Measurements from ENCODE around the gene MCF2.

MCF2 gene

DNA sequence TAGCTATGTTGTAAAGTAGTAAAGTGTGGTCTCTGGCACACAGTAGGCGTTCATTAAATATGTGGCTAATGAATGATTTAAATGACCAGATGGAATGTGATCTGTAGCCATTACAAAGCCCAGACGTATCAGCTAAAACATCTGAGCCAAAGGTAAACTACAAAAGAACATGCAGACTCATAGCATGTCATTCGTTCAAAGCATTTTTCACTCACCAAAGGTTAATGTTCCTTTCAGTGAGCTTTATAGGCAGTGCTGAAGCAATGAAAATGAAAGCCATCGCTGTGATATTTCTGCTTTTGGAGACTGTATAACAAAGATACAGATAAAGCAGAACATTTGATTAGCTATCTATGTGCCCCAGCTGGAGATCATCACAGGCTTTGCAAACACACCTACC, 126.9 kb downstream of the MCF2 start:
- Histone ChIP-seq H3K9ac (ENCODE audit: low read depth, low read length) (no peak overlapping the region), H3K9me3 (ENCODE audit: control insufficient read depth, insufficient read depth, low read length) (no peaks in the 10 kb centered on the region), H3K27me3 (ENCODE audit: control insufficient read depth, insufficient read depth, low read length) (no peaks in the 10 kb centered on the region), H3K36me3 (ENCODE audit: control insufficient read depth, insufficient read depth, low read length) (no peaks in the 10 kb centered on the region), H3K4me3 (ENCODE audit: low read depth, low read length) (no peak overlapping the region), H3K4me1 (ENCODE audit: control insufficient read depth, insufficient read depth, low read length) (no peaks in the 10 kb centered on the region)

DNA sequence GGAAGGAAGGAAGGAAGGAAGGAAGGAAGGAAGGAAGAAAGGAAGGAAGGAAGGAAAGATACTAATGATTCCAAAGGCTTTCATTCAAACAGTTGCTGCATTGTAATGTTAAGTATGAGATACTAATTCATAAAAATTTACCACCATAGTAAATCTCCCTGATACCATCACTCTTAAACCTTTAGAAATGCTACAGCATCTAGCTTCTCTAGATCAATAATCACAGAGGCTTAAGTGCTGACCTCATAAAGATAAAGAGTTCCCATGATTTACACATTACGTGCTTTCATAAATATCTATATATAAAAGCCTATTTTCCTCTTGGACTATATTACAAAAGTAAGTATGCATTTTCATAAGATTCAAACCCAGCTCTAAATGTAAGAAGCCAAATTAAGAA, 141.0 kb downstream of the MCF2 start:
- Histone ChIP-seq H3K9me3 (ENCODE audit: control insufficient read depth, insufficient read depth, low read length) (no peaks in the 10 kb centered on the region), H3K36me3 (ENCODE audit: control insufficient read depth, insufficient read depth, low read length) (no peaks in the 10 kb centered on the region), H3K4me3 (ENCODE audit: low read depth, low read length) (no peak overlapping the region), H3K9ac (ENCODE audit: low read depth, low read length) (no peak overlapping the region), H3K4me1 (ENCODE audit: control insufficient read depth, insufficient read depth, low read length) (no peaks in the 10 kb centered on the region), H3K27me3 (ENCODE audit: control insufficient read depth, insufficient read depth, low read length) (no peaks in the 10 kb centered on the region)

DNA sequence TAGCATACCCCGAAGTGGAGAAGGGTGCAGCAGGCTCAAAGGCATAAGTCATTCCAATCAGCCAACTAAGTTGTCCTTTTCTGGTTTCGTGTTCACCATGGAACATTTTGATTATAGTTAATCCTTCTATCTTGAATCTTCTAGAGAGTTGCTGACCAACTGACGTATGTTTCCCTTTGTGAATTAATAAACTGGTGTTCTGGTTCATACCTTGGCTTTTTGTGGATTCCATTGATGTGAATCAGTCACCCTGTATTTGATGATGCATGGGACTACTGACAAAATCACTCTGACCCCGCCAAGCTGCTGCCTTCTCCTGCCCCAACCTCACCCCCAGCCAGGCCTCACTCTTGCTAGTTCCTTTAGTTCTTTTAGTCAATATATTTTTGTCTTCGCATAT, 144.7 kb downstream of the MCF2 start:
- Histone ChIP-seq H3K27me3 (ENCODE audit: control insufficient read depth, insufficient read depth, low read length) (no peaks in the 10 kb centered on the region), H3K9ac (ENCODE audit: low read depth, low read length) (no peak overlapping the region), H3K4me3 (ENCODE audit: low read depth, low read length) (no peak overlapping the region), H3K4me1 (ENCODE audit: control insufficient read depth, insufficient read depth, low read length) (no peaks in the 10 kb centered on the region), H3K36me3 (ENCODE audit: control insufficient read depth, insufficient read depth, low read length) (no peaks in the 10 kb centered on the region), H3K9me3 (ENCODE audit: control insufficient read depth, insufficient read depth, low read length) (no peaks in the 10 kb centered on the region)

DNA sequence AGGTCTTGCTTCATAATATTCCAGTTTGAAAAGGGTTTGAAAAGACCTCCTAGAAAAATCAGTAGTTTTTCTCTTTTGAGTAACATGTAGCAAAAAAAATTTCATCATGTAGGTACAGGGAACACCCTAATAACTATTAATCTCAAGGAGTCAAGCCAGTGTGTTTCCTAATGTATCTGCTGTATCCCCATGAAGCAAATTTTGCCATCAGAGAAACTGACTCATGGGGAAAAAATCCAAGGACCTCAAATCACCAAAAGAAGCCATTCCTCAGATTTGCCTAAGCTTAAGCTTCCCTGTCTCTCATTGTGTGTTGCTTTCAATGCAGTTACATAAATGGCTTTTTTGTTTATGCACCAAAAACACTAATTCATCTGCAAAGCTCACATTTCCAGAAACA, 147.7 kb downstream of the MCF2 start:
- Histone ChIP-seq H3K36me3 (ENCODE audit: control insufficient read depth, insufficient read depth, low read length) (no peaks in the 10 kb centered on the region), H3K4me3 (ENCODE audit: low read depth, low read length) (no peak overlapping the region), H3K4me1 (ENCODE audit: control insufficient read depth, insufficient read depth, low read length) (no peaks in the 10 kb centered on the region), H3K9ac (ENCODE audit: low read depth, low read length) (no peak overlapping the region), H3K9me3 (ENCODE audit: control insufficient read depth, insufficient read depth, low read length) (no peaks in the 10 kb centered on the region), H3K27me3 (ENCODE audit: control insufficient read depth, insufficient read depth, low read length) (no peaks in the 10 kb centered on the region)

DNA sequence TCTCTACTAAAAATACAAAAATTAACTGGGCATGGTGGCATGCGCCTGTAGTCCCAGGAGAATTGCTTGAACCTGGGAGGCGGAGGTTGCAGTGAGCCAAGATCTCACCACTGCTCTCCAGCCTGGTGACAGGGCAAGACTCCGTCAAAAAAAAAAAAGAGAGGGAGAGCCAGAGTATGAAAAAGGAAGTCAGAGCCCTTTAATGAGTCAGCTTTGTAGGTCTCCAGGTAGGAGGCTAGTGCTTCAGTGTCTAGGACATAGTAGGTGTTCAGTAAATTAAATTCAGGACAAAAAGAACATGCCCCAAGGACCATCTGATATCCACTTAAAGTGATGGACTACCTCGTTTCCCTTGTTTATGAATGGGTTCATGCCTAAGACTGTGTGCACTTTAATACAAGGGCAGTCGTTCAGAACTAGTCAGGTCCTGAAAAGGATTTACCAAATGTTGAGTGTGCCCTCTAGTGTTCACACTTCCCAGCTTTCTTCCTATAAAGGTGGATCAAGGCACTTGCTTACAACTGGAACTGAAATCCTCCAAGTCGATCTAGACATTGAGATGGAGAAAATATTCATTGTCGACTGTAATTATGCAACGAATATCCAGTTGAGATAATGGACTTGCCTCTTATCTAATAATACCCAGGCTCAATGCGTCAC, 148.5 kb downstream of the MCF2 start:
- Histone ChIP-seq H3K9me3 (ENCODE audit: control insufficient read depth, insufficient read depth, low read length) (no peaks in the 10 kb centered on the region), H3K36me3 (ENCODE audit: control insufficient read depth, insufficient read depth, low read length) (no peaks in the 10 kb centered on the region), H3K4me3 (ENCODE audit: low read depth, low read length) (no peak overlapping the region), H3K9ac (ENCODE audit: low read depth, low read length) (no peak overlapping the region), H3K4me1 (ENCODE audit: control insufficient read depth, insufficient read depth, low read length) (no peaks in the 10 kb centered on the region), H3K27me3 (ENCODE audit: control insufficient read depth, insufficient read depth, low read length) (no peaks in the 10 kb centered on the region)

DNA sequence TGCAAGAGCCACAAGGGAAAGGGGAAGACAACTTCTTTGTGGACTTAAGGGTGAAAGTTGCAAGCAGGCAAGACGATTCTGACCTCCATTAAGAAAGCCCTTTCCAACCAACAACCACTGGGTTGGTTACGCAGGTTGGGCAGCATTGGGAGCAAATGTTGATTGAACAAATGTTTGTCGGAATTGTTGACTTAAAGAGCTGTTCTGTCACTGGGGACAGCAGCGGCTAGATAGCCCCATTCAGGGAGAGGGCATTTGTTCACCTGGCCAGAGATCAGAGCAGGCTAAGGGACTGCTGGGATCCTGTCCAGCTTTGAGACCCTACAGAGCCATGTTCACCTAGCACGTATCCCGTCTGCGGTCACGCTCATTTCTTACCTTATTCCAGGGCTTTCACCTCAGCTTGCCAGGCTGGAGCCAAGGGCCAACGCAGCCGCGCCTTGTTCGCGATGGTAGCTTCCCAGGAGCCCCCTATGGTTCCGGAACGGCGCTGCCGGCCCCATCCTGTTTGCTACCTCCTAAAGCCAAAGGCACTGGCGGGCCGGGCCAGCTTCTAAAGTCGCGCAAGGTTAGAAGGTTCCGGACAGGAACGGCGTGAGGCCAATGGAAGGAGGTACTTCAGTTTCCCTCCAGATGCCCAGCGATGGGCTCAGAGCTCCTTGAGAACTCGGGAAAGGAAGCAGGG, 152.8 kb downstream of the MCF2 start:
- no peak overlapping the region for H3K4me3 ChIP-seq (ENCODE audit: low read depth, low read length)
- no peaks in the 10 kb centered on the region for H3K4me1 ChIP-seq (ENCODE audit: control insufficient read depth, insufficient read depth, low read length)
- H3K36me3 ChIP-seq (ENCODE audit: control insufficient read depth, insufficient read depth, low read length), result no peaks in the 10 kb centered on the region
- H3K9me3 ChIP-seq (ENCODE audit: control insufficient read depth, insufficient read depth, low read length), result no peaks in the 10 kb centered on the region
- no peaks in the 10 kb centered on the region for H3K27me3 ChIP-seq (ENCODE audit: control insufficient read depth, insufficient read depth, low read length)
- no peak overlapping the region for H3K9ac ChIP-seq (ENCODE audit: low read depth, low read length)

DNA sequence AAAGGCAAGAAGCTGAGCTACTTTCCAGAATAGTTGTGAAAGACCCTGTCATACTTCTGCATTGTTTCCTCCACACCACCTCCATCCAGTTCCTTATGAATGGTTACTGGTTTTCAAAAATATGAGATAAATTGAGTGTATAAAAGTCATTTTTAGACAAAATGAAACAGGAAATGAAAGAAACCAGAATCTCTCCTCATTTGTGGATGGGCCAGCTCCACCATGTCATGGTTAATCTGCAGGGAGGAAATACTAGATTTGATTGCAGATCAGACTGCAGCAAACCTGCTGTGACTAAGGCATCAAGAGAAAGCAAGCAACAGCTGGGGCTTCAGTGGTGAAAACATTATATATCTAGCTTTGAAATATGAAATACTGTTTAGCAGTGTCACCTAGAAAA, 153.6 kb downstream of the MCF2 start:
- H3K36me3 ChIP-seq (ENCODE audit: control insufficient read depth, insufficient read depth, low read length), result no peaks in the 10 kb centered on the region
- H3K4me1 ChIP-seq (ENCODE audit: control insufficient read depth, insufficient read depth, low read length), result no peaks in the 10 kb centered on the region
- H3K27me3 ChIP-seq (ENCODE audit: control insufficient read depth, insufficient read depth, low read length), result no peaks in the 10 kb centered on the region
- H3K9ac ChIP-seq (ENCODE audit: low read depth, low read length), result no peak overlapping the region
- H3K4me3 ChIP-seq (ENCODE audit: low read depth, low read length), result no peak overlapping the region
- H3K9me3 ChIP-seq (ENCODE audit: control insufficient read depth, insufficient read depth, low read length), result no peaks in the 10 kb centered on the region

DNA sequence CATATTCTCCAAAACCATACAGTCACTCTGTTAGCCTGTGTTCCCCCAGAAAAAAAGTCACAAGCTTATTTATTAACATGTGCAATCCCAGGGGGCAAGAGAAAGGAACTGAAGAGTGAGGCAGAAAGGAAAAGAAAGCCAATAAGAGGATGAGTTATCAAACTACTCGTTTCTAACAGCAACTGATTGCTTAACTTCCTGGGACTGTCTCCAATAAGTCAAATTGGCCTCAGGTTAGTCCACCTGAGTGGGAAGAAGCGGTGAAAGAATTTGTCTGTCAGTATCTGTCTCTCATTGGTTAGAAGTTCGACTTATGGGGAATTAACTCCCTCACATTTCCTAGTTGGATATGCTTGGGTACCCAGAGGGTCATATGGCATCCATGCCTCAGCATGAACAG, 163.4 kb downstream of the MCF2 start:
- no peak overlapping the region for H3K4me3 ChIP-seq (ENCODE audit: low read depth, low read length)
- no peak overlapping the region for H3K9ac ChIP-seq (ENCODE audit: low read depth, low read length)
- no peaks in the 10 kb centered on the region for H3K4me1 ChIP-seq (ENCODE audit: control insufficient read depth, insufficient read depth, low read length)
- H3K36me3 ChIP-seq (ENCODE audit: control insufficient read depth, insufficient read depth, low read length), result no peaks in the 10 kb centered on the region
- H3K27me3 ChIP-seq (ENCODE audit: control insufficient read depth, insufficient read depth, low read length), result no peaks in the 10 kb centered on the region
- no peaks in the 10 kb centered on the region for H3K9me3 ChIP-seq (ENCODE audit: control insufficient read depth, insufficient read depth, low read length)

DNA sequence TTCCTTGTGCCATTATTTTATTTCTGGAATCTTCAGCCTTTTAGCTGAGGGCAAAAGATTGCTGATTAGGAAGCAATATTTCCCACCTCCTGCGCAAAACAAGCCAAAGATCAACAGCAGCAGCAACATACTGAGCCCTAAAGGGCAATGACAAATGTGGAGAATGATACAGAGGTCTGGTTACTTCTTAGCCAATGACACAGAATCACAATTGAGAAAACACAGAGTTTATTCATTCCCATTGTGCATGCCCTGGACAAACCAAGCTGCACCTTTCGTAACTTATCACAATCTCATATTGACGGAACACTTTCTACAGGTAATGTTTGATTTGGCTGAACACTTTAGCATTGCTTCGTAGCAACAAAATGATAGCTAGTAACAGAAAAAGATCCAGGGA, 164.0 kb downstream of the MCF2 start:
- Histone ChIP-seq H3K4me3 (ENCODE audit: low read depth, low read length) (no peak overlapping the region), H3K9me3 (ENCODE audit: control insufficient read depth, insufficient read depth, low read length) (no peaks in the 10 kb centered on the region), H3K9ac (ENCODE audit: low read depth, low read length) (no peak overlapping the region), H3K36me3 (ENCODE audit: control insufficient read depth, insufficient read depth, low read length) (no peaks in the 10 kb centered on the region), H3K27me3 (ENCODE audit: control insufficient read depth, insufficient read depth, low read length) (no peaks in the 10 kb centered on the region), H3K4me1 (ENCODE audit: control insufficient read depth, insufficient read depth, low read length) (no peaks in the 10 kb centered on the region)

DNA sequence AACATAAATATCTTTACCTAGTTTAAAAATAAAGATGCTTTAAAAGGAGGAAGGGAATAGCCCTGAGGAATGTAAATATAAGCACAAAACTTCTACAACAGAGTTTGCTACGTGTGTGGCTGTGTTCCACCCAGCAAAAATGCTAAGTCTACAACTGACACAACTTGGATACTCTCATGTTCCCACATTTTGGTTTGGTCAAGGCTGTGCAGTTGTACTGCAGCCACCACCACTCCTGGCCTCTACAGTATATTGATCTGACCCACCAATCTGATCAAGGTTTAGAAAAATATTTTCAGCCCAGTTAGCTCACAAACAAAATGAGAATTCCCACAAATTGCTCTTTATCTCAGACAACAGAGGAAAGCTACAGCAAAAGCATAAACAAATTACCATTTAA, 165.3 kb downstream of the MCF2 start:
- Histone ChIP-seq H3K4me1 (ENCODE audit: control insufficient read depth, insufficient read depth, low read length) (no peaks in the 10 kb centered on the region), H3K4me3 (ENCODE audit: low read depth, low read length) (no peak overlapping the region), H3K36me3 (ENCODE audit: control insufficient read depth, insufficient read depth, low read length) (no peaks in the 10 kb centered on the region), H3K9me3 (ENCODE audit: control insufficient read depth, insufficient read depth, low read length) (no peaks in the 10 kb centered on the region), H3K9ac (ENCODE audit: low read depth, low read length) (no peak overlapping the region), H3K27me3 (ENCODE audit: control insufficient read depth, insufficient read depth, low read length) (no peaks in the 10 kb centered on the region)

DNA sequence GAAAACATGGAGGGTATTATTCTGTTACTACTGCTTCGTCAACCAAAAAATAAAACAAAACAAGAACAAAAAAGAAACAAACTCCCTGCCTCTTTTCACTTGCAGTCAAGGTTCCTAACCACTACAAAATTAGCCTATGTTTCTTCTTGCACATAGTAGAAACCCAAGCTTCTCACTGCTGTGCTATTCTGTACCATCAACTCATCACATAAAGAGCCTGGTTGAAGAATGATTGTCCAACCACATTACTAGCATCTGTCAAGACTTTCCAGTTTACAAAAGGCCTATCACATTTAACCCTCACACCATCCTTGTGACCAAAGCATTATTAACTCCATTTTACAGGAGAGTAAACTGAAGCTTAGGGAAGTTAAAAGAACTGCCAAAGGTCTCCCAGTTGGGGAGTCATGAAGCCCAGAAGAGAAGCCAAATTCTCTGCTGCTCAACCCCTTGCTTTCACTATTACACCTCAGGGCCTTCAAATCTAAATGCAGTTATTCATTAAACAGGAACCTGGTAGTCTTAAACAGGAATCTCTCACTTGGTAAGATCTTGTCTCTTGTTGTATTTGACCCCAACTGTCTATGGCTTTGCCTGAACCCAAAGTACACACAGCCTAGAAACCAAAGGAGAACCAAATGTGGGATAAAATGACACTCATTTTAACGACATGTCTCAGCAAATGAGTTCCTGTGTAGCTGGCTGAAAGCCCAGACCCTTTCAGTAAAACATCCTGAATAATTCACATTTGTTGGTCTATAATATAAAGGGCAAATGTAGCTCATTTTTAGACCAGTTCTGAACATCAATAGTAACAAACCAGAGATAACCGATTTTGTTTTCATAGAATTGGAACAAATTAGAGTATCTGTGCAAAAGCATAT, 168.8 kb downstream of the MCF2 start:
- Histone ChIP-seq H3K27me3 (ENCODE audit: control insufficient read depth, insufficient read depth, low read length) (no peaks in the 10 kb centered on the region), H3K4me1 (ENCODE audit: control insufficient read depth, insufficient read depth, low read length) (no peaks in the 10 kb centered on the region), H3K4me3 (ENCODE audit: low read depth, low read length) (no peak overlapping the region), H3K36me3 (ENCODE audit: control insufficient read depth, insufficient read depth, low read length) (no peaks in the 10 kb centered on the region), H3K9ac (ENCODE audit: low read depth, low read length) (no peak overlapping the region), H3K9me3 (ENCODE audit: control insufficient read depth, insufficient read depth, low read length) (no peaks in the 10 kb centered on the region)

DNA sequence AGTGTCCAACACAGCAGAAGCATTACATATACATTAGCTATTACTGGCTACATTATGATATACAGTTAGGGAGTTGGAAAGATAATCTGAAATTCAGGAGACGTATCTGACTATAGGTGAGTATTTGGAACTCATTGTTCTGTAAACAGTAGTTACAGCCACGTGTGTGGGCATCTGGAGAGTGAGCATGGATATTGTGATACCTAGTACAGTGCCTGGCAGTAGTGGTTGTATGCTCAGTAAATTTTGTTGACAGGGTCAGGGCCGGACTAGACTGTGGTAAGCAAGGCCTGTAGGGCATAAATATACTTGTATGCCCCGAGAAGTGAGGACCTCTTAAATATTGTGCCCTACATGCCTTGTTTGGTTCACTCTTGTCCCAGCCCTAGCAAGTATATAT, 174.5 kb downstream of the MCF2 start:
- Histone ChIP-seq H3K4me1 (ENCODE audit: control insufficient read depth, insufficient read depth, low read length) (no peaks in the 10 kb centered on the region), H3K9ac (ENCODE audit: low read depth, low read length) (no peak overlapping the region), H3K36me3 (ENCODE audit: control insufficient read depth, insufficient read depth, low read length) (no peaks in the 10 kb centered on the region), H3K9me3 (ENCODE audit: control insufficient read depth, insufficient read depth, low read length) (no peaks in the 10 kb centered on the region), H3K4me3 (ENCODE audit: low read depth, low read length) (no peak overlapping the region), H3K27me3 (ENCODE audit: control insufficient read depth, insufficient read depth, low read length) (no peaks in the 10 kb centered on the region)

Data from iPS-15b (cell line).